Neural progenitor cell (in vitro differentiated cells): Measurements from ENCODE around the gene TCERG1L.
"Not testable (repeated sequence)": the region's sequence is repeated elsewhere in the genome, so short reads cannot be mapped to it uniquely, and the experiment has no call there.

Experiments used
- EZH2 ChIP-seq: fragments of 200-600 bp; sonication (generic); IDR thresholded peaks from 2 replicates; pipeline ENCODE4 v1.6.1; 2017; ENCODE audit warnings: antibody characterized with exemption, mild to moderate bottlenecking, moderate library complexity
- EZH2phosphoT487 ChIP-seq: fragments of 200-600 bp; sonication (generic); IDR thresholded peaks from 2 replicates; pipeline ENCODE4 v1.6.1; 2017; ENCODE audit warnings: antibody characterized with exemption
- TF ChIP-seq, protein P1 (sequence below): fragments of 200-600 bp; sonication (generic); IDR thresholded peaks from 2 replicates; pipeline ENCODE4 v1.5.1; 2017; ENCODE audit warnings: antibody characterized with exemption, mild to moderate bottlenecking

DNA sequence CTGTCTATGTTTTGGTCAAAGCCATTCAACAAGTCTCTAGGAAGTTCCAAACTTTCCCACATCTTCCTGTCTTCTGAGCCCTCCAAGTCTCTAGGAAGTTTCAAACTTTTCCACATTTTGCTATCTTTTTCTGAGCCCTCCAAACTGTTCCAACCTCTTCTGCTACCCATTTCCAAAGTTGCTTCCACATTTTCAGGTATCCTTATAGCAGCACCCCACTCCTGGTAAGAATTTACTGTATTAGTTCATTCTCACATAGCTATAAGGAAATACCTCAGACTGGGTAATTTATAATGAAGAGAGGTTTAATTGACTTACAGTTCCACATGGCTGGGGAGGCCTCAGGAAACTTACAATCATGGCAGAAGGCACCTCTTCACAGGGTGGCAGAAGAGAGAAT lies 159.1 kb downstream of the TCERG1L start:
- TF ChIP-seq, protein P1, sequence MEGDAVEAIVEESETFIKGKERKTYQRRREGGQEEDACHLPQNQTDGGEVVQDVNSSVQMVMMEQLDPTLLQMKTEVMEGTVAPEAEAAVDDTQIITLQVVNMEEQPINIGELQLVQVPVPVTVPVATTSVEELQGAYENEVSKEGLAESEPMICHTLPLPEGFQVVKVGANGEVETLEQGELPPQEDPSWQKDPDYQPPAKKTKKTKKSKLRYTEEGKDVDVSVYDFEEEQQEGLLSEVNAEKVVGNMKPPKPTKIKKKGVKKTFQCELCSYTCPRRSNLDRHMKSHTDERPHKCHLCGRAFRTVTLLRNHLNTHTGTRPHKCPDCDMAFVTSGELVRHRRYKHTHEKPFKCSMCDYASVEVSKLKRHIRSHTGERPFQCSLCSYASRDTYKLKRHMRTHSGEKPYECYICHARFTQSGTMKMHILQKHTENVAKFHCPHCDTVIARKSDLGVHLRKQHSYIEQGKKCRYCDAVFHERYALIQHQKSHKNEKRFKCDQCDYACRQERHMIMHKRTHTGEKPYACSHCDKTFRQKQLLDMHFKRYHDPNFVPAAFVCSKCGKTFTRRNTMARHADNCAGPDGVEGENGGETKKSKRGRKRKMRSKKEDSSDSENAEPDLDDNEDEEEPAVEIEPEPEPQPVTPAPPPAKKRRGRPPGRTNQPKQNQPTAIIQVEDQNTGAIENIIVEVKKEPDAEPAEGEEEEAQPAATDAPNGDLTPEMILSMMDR: not testable (repeated sequence)
- TF ChIP-seq EZH2, EZH2phosphoT487: not testable (repeated sequence)
